HEK293 (cell line): ENCODE data around the gene PITPNB.
A peak's percentile ranks its signal among the peaks of the same experiment; 100 is the strongest.

Experiments
- CTCF ChIA-PET: fragments of 350-600 bp; formaldehyde crosslinking; extraction: SDS; loops from one replicate; lab custom pipeline; 2021; ENCODE audit warnings: antibody characterized with exemption; lab: Yijun Ruan, JAX
- POLR2A ChIA-PET: fragments of 300-600 bp; formaldehyde crosslinking; extraction: SDS; loops from one replicate; lab custom pipeline; 2020; ENCODE audit warnings: antibody characterized with exemption, inconsistent platforms; lab: Yijun Ruan, JAX
- H3K27ac ChIP-seq: fragments of 200-500 bp; sonication (Bioruptor generic); 2 replicates; pipeline ENCODE4 v1.5.1; 2014; ENCODE audit warnings: low read depth, low read length, control low read depth, inconsistent platforms; ENCODE audit errors: extremely low read depth
- H3K36me3 ChIP-seq, 2 experiments: fragments of 200-500 bp in 1 of 2; sonication (Bioruptor generic) in 1 of 2; 1 replicate in 1 of 2; 2 replicates in 1 of 2; pipeline ENCODE4 v1.5.1; 2014 to 2017; ENCODE audit warnings: inconsistent platforms in 2 of 2, low read length in 2 of 2; ENCODE audit not compliant: control insufficient read depth in 2 of 2, insufficient read depth in 1 of 2
- H3K4me1 ChIP-seq: fragments of 200-500 bp; sonication (Bioruptor generic); 2 replicates; pipeline ENCODE4 v1.5.1; 2014; ENCODE audit warnings: mild to moderate bottlenecking, low read length, inconsistent platforms; ENCODE audit not compliant: control insufficient read depth, insufficient read depth
- H3K4me3 ChIP-seq: 2 replicates; pipeline ENCODE4 v1.5.1; 2011; ENCODE audit warnings: low read depth, mild to moderate bottlenecking, control low read depth, low read length, moderate library complexity
- H3K9me3 ChIP-seq: fragments of 200-500 bp; sonication (Bioruptor generic); 2 replicates; pipeline ENCODE4 v1.5.1; 2014; ENCODE audit warnings: low read depth, low read length, inconsistent platforms; ENCODE audit not compliant: control insufficient read depth, insufficient read depth
- HIC1 ChIP-seq: fragments of 450-650 bp; formaldehyde crosslinking; IDR thresholded peaks from 2 replicates; pipeline ENCODE4 v1.5.1; 2016; ENCODE audit warnings: missing biosample characterization, missing genetic modification characterization
- ZBTB1 ChIP-seq: fragments of 450-650 bp; formaldehyde crosslinking; IDR thresholded peaks from 2 replicates; pipeline ENCODE4 v1.5.1; 2016; ENCODE audit warnings: missing biosample characterization, missing genetic modification characterization
- ZEB2 ChIP-seq: fragments of 450-650 bp; formaldehyde crosslinking; IDR thresholded peaks from 2 replicates; pipeline ENCODE4 v1.5.1; 2016; ENCODE audit warnings: missing biosample characterization, missing genetic modification characterization
- ZNF184 ChIP-seq: fragments of 450-650 bp; IDR thresholded peaks from 2 replicates; pipeline ENCODE4 v1.5.1; 2018; ENCODE audit warnings: missing biosample characterization, mild to moderate bottlenecking, missing genetic modification characterization
- ZNF214 ChIP-seq: fragments of 450-650 bp; formaldehyde crosslinking; IDR thresholded peaks from 2 replicates; pipeline ENCODE4 v1.5.1; 2017; ENCODE audit warnings: missing biosample characterization, mild to moderate bottlenecking, missing genetic modification characterization, borderline replicate concordance
- ZNF23 ChIP-seq: fragments of 450-650 bp; formaldehyde crosslinking; IDR thresholded peaks from 2 replicates; pipeline ENCODE4 v1.5.1; 2016; ENCODE audit warnings: missing biosample characterization, missing genetic modification characterization, borderline replicate concordance
- ZNF311 ChIP-seq: fragments of 450-650 bp; formaldehyde crosslinking; IDR thresholded peaks from 2 replicates; pipeline ENCODE4 v1.5.1; 2017; ENCODE audit warnings: missing biosample characterization, missing genetic modification characterization, borderline replicate concordance
- ZNF37A ChIP-seq: fragments of 450-650 bp; IDR thresholded peaks from 2 replicates; pipeline ENCODE4 v1.5.1; 2018; ENCODE audit warnings: missing biosample characterization, missing genetic modification characterization
- ZNF561 ChIP-seq: fragments of 450-650 bp; IDR thresholded peaks from 2 replicates; pipeline ENCODE4 v1.5.1; 2018; ENCODE audit warnings: missing biosample characterization, missing genetic modification characterization, borderline replicate concordance
- ZNF621 ChIP-seq: fragments of 450-650 bp; formaldehyde crosslinking; IDR thresholded peaks from 2 replicates; pipeline ENCODE4 v1.5.1; 2017; ENCODE audit warnings: missing biosample characterization, missing genetic modification characterization
- ZNF645 ChIP-seq: fragments of 450-650 bp; formaldehyde crosslinking; IDR thresholded peaks from 2 replicates; pipeline ENCODE4; 2016; ENCODE audit warnings: missing biosample characterization, missing genetic modification characterization
- ZNF670 ChIP-seq: fragments of 450-650 bp; formaldehyde crosslinking; IDR thresholded peaks from 2 replicates; pipeline ENCODE4 v1.5.1; 2016; ENCODE audit warnings: missing biosample characterization, missing genetic modification characterization, low read depth
- ZNF76 ChIP-seq: fragments of 450-650 bp; formaldehyde crosslinking; IDR thresholded peaks from 2 replicates; pipeline ENCODE4; 2016; ENCODE audit warnings: low read depth, missing biosample characterization, missing genetic modification characterization, borderline replicate concordance
- ZNF785 ChIP-seq: fragments of 450-650 bp; formaldehyde crosslinking; IDR thresholded peaks from 2 replicates; pipeline ENCODE4 v1.5.1; 2016; ENCODE audit warnings: missing biosample characterization, missing genetic modification characterization
- ZNF830 ChIP-seq: fragments of 450-650 bp; IDR thresholded peaks from 2 replicates; pipeline ENCODE4 v1.5.0; 2018; ENCODE audit warnings: missing biosample characterization, missing genetic modification characterization, low read depth, mild to moderate bottlenecking, moderate library complexity
- TF ChIP-seq, protein P1 (sequence below): fragments of 450-650 bp; formaldehyde crosslinking; IDR thresholded peaks from 2 replicates; pipeline ENCODE4 v1.5.1; 2016; ENCODE audit warnings: missing biosample characterization, missing genetic modification characterization
- TF ChIP-seq, protein P2 (sequence below): fragments of 450-650 bp; formaldehyde crosslinking; IDR thresholded peaks from 2 replicates; pipeline ENCODE4 v1.5.1; 2017; ENCODE audit warnings: missing biosample characterization, missing genetic modification characterization

PITPNB gene

GRCh38 chr22:27913162-27913741 is 5.8 kb downstream of the PITPNB start (continued):
- TF ChIP-seq, protein P1, sequence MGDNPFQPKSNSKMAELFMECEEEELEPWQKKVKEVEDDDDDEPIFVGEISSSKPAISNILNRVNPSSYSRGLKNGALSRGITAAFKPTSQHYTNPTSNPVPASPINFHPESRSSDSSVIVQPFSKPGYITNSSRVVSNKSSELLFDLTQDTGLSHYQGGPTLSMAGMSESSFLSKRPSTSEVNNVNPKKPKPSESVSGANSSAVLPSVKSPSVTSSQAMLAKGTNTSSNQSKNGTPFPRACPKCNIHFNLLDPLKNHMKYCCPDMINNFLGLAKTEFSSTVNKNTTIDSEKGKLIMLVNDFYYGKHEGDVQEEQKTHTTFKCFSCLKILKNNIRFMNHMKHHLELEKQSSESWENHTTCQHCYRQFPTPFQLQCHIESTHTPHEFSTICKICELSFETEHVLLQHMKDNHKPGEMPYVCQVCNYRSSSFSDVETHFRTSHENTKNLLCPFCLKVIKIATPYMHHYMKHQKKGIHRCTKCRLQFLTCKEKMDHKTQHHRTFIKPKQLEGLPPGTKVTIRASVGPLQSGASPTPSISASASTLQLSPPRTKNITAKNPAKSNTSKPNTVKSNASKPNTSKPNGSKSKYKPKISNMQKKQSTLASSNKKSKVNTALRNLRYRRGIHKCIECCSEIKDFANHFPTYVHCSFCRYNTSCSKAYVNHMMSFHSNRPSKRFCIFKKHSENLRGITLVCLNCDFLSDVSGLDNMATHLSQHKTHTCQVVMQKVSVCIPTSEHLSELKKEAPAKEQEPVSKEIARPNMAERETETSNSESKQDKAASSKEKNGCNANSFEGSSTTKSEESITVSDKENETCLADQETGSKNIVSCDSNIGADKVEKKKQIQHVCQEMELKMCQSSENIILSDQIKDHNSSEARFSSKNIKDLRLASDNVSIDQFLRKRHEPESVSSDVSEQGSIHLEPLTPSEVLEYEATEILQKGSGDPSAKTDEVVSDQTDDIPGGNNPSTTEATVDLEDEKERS = no peak

- no peak overlapping the region for H3K4me3 ChIP-seq
- no peaks in the 10 kb centered on the region for H3K9me3 ChIP-seq
- no peak for TF ChIP-seq ZNF37A (tag by site-specific recombination)
- TF ChIP-seq, protein P2, sequence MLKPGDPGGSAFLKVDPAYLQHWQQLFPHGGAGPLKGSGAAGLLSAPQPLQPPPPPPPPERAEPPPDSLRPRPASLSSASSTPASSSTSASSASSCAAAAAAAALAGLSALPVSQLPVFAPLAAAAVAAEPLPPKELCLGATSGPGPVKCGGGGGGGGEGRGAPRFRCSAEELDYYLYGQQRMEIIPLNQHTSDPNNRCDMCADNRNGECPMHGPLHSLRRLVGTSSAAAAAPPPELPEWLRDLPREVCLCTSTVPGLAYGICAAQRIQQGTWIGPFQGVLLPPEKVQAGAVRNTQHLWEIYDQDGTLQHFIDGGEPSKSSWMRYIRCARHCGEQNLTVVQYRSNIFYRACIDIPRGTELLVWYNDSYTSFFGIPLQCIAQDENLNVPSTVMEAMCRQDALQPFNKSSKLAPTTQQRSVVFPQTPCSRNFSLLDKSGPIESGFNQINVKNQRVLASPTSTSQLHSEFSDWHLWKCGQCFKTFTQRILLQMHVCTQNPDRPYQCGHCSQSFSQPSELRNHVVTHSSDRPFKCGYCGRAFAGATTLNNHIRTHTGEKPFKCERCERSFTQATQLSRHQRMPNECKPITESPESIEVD (tag by site-specific recombination) = 0 out of 2 replicates have a peak, but pooled peaks have one; percentile 12
- no peak overlapping the region for H3K27ac ChIP-seq
- ChIA-PET POLR2A (no interaction called here), CTCF (interaction anchor here (0.6 to 11.5 kb wide), 3 partner anchors 25 to 918 kb away, joined by 3 to 90 read pairs (median 11); no protein-coding TSS in a partner anchor)
- H3K4me1 ChIP-seq = peaks cover 48% of the 10 kb centered on the region
- peaks cover 37 to 51% of the 10 kb centered on the region in 2 experiments for H3K36me3 ChIP-seq
Observed at GRCh38 chr22:27912101-27912500, 7.0 kb downstream of the PITPNB start.

DNA sequence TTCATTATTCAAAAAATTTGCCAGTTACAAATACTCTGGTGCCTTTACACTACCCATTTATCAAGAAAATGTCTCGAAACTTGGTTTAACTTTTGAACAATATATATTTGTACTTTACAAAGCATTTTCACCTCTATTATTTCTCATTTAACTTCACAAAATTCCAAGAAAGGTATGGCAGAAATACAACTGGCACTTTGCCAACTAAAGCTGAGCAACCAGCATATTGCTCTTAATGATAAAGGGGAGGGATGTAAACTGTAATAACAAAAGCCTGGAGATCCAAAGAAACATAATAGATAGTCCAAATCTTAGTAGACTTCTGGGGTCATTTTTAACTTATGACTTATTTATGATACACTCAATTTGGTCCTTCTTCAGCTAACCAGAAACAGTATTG is 7.7 kb downstream of the PITPNB start:
- Histone ChIP-seq H3K4me1 (peaks cover 43% of the 10 kb centered on the region), H3K36me3 (peaks cover 37 to 56% of the 10 kb centered on the region in 2 experiments), H3K27ac (no peak overlapping the region), H3K4me3 (no peak overlapping the region), H3K9me3 (no peaks in the 10 kb centered on the region)
- TF ChIP-seq ZEB2 (tag by site-specific recombination) = no peak
- peak; percentile 63; the same call in 1 of the 2 replicates for TF ChIP-seq ZNF184 (tag by site-specific recombination)
- ChIA-PET POLR2A (interaction anchor here (1.0 kb wide), 1 partner anchor 8 kb away, joined by 3 read pairs; the partner anchor contains the start of gene PITPNB), CTCF (interaction anchor here (0.9 to 11.5 kb wide), 3 partner anchors 8 to 31 kb away, joined by 3 to 90 read pairs (median 5); partner anchors contain the start of gene PITPNB)

GRCh38 chr22:27906241-27906640 is 12.8 kb downstream of the PITPNB start:
- Histone ChIP-seq H3K27ac (no peak overlapping the region), H3K9me3 (no peaks in the 10 kb centered on the region), H3K4me3 (no peak overlapping the region)
- ChIA-PET POLR2A (no interaction called here), CTCF (interaction anchor here (0.8 to 1.8 kb wide), 3 partner anchors 12 to 26 kb away, joined by 3 to 6 read pairs (median 3); no protein-coding TSS in a partner anchor)
- TF ChIP-seq ZNF214 (tag by site-specific recombination) (no peak), ZNF561 (no peak), ZNF830 (no peak), ZNF23 (tag by site-specific recombination) (no peak), ZBTB1 (no peak)
- TF ChIP-seq, all 188 proteins: peak for 0
- Histone ChIP-seq H3K36me3 (peaks cover 66 to 78% of the 10 kb centered on the region in 2 experiments), H3K4me1 (no peaks in the 10 kb centered on the region; the same call in 1 of the 2 replicates)

DNA sequence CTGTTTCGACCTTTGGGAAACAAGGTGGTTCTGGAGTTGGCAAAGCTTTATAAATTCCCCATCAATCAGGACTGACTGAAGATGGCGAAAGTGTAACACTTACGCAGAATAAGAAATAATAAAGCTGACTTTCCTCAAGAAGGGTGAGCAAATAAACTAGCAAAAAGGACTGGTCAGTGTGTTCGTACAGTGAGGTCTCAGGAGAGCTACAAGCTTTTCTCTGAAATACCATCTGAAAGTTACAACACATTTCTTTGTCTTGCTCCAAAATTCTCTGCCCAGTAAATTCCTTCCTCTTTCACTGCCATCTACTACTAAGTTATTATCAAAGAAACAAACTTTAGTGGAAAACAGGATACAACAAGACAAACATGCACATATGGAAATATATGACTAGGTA is 13.4 kb downstream of the PITPNB start:
- H3K27ac ChIP-seq = no peak overlapping the region
- no peak overlapping the region for H3K4me3 ChIP-seq
- no peaks in the 10 kb centered on the region for H3K4me1 ChIP-seq
- peaks cover 66 to 78% of the 10 kb centered on the region in 2 experiments for H3K36me3 ChIP-seq
- ChIA-PET CTCF (interaction anchor here (0.7 to 1.8 kb wide), 4 partner anchors 12 to 124 kb away, joined by 3 to 6 read pairs (median 4); no protein-coding TSS in a partner anchor), POLR2A (no interaction called here)
- no peaks in the 10 kb centered on the region for H3K9me3 ChIP-seq
- TF ChIP-seq ZNF621 (tag by site-specific recombination) (no peak), ZNF645 (tag by site-specific recombination) (no peak), ZNF76 (no peak), ZNF785 (no peak), ZNF311 (tag by site-specific recombination) (no peak), ZNF670 (tag by site-specific recombination) (no peak), HIC1 (tag by site-specific recombination) (no peak)
